GM12874 (cell line): ENCODE results near the gene OR52H1.

Source experiments
- TF ChIP-seq, protein P1 (sequence below): IDR thresholded peaks from 2 replicates; pipeline ENCODE4 v1.5.1; 2011; ENCODE audit warnings: low read depth, mild to moderate bottlenecking, control low read depth, low read length, moderate library complexity; ENCODE audit not compliant: insufficient read depth

Gene OR52H1

GRCh38 chr11:5500393-5500801 lies 47.9 kb downstream of the OR52H1 start:
- TF ChIP-seq, protein P1, sequence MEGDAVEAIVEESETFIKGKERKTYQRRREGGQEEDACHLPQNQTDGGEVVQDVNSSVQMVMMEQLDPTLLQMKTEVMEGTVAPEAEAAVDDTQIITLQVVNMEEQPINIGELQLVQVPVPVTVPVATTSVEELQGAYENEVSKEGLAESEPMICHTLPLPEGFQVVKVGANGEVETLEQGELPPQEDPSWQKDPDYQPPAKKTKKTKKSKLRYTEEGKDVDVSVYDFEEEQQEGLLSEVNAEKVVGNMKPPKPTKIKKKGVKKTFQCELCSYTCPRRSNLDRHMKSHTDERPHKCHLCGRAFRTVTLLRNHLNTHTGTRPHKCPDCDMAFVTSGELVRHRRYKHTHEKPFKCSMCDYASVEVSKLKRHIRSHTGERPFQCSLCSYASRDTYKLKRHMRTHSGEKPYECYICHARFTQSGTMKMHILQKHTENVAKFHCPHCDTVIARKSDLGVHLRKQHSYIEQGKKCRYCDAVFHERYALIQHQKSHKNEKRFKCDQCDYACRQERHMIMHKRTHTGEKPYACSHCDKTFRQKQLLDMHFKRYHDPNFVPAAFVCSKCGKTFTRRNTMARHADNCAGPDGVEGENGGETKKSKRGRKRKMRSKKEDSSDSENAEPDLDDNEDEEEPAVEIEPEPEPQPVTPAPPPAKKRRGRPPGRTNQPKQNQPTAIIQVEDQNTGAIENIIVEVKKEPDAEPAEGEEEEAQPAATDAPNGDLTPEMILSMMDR, result no peak

GRCh38 chr11:5499671-5500070 lies 48.7 kb downstream of the OR52H1 start:
- TF ChIP-seq, protein P1, result no peak
